A549 (cell line): ENCODE measurements around the gene IRAK1. TPM values are rescaled to one million over a fixed set of nuclear protein-coding genes. Genes with fewer than 3 reads are reported as not detected.

Experiments
- ATAC-seq, 2 experiments: fragments of 200-7000 bp in 1 of 2; fragments of >200 bp in 1 of 2; cut with Nextera tagmentation in 1 of 2; cut with Tn5 transposase in 1 of 2; 3 replicates each; pipeline versions ENCODE4 v1.8.0 to v1.9.1; 2018 to 2020; ENCODE audit warnings: mild to moderate bottlenecking in 1 of 2, moderate library complexity in 1 of 2
- CTCF ChIA-PET: fragments of 300-600 bp; sonication (Branson Sonifier 250); formaldehyde crosslinking; extraction: SDS; loops from one replicate; lab custom pipeline; 2021; ENCODE audit warnings: antibody characterized with exemption, inconsistent platforms; lab: Yijun Ruan, JAX
- POLR2A ChIA-PET: fragments of 350-600 bp; formaldehyde crosslinking; extraction: SDS; loops from one replicate; lab custom pipeline; 2021; ENCODE audit warnings: antibody characterized with exemption, inconsistent platforms; lab: Yijun Ruan, JAX
- DNase-seq, 2 experiments: peaks; one replicate each; pipeline versions ENCODE4 v3.0.0 to v3.0.0-alpha.2; 2011 to 2016; ENCODE audit warnings: low read depth in 1 of 2, low spot score in 1 of 2
- FAIRE-seq: peaks from 2 replicates; lab custom pipeline; 2011; peaks lifted over from hg19 to GRCh38; lab: Jason Lieb, UNC
- H3K27ac ChIP-seq, 2 experiments: fragments of >200 bp; sonication (Bioruptor Twin); formaldehyde crosslinking; 3 replicates each; pipeline ENCODE4 v1.5.1; 2016 to 2017
- H3K4me1 ChIP-seq: fragments of >200 bp; sonication (Bioruptor Twin); formaldehyde crosslinking; 3 replicates; pipeline ENCODE4 v1.6.1; 2016
- H3K4me2 ChIP-seq: fragments of >200 bp; sonication (Bioruptor Twin); formaldehyde crosslinking; 3 replicates; pipeline ENCODE4 v1.6.1; 2016
- H3K4me3 ChIP-seq: fragments of >200 bp; sonication (Bioruptor Twin); formaldehyde crosslinking; 3 replicates; pipeline ENCODE4 v1.5.1; 2016
- H3K9me3 ChIP-seq: fragments of >200 bp; sonication (Bioruptor Twin); formaldehyde crosslinking; 3 replicates; pipeline ENCODE4 v1.6.1; 2016
- ATOH8 ChIP-seq: fragments of 250-450 bp; sonication (Bioruptor Pico); IDR thresholded peaks from 2 replicates; pipeline ENCODE4 v1.5.0; 2020; ENCODE audit warnings: low read depth, mild to moderate bottlenecking, moderate library complexity
- CEBPB ChIP-seq, 2 experiments: fragments of >200 bp in 1 of 2; sonication (Bioruptor Twin) in 1 of 2; formaldehyde crosslinking in 1 of 2; IDR thresholded peaks; 2 replicates each; pipeline ENCODE4 v1.6.1; 2012 to 2016
- CHD2 ChIP-seq: fragments of 150-350 bp; IDR thresholded peaks from 2 replicates; pipeline ENCODE4 v1.6.1; 2014; ENCODE audit warnings: low read length; ENCODE audit not compliant: partially characterized antibody
- CHD4 ChIP-seq: fragments of 200-600 bp; sonication (generic); IDR thresholded peaks from 2 replicates; pipeline ENCODE4 v1.6.1; 2016; ENCODE audit warnings: antibody characterized with exemption, mild to moderate bottlenecking, borderline replicate concordance
- EHF ChIP-seq: fragments of 250-450 bp; sonication (Bioruptor Pico); IDR thresholded peaks from 2 replicates; pipeline ENCODE4 v1.5.0; 2020; ENCODE audit warnings: mild to moderate bottlenecking
- EHMT2 ChIP-seq: fragments of 200-600 bp; sonication (generic); IDR thresholded peaks from 2 replicates; pipeline ENCODE4 v1.6.1; 2016; ENCODE audit warnings: antibody characterized with exemption, low read depth, mild to moderate bottlenecking, moderate library complexity
- EP300 ChIP-seq, 2 experiments: fragments of >200 bp; sonication (Bioruptor Twin); formaldehyde crosslinking; IDR thresholded peaks; 2 replicates in 1 of 2; 3 replicates in 1 of 2; pipeline ENCODE4 v1.6.1; 2016 to 2017
- FOXS1 ChIP-seq: fragments of 250-450 bp; sonication (Bioruptor Pico); IDR thresholded peaks from 2 replicates; pipeline ENCODE4 v1.5.0; 2020; ENCODE audit warnings: mild to moderate bottlenecking, moderate library complexity
- HEYL ChIP-seq: fragments of 250-450 bp; sonication (Bioruptor Pico); IDR thresholded peaks from 2 replicates; pipeline ENCODE4 v1.8.0; 2021; ENCODE audit warnings: mild to moderate bottlenecking, moderate library complexity
- HOXB13 ChIP-seq: fragments of 250-450 bp; sonication (Bioruptor Pico); IDR thresholded peaks from 2 replicates; pipeline ENCODE4 v1.5.0; 2020; ENCODE audit warnings: low read depth, mild to moderate bottlenecking, moderate library complexity
- HOXB5 ChIP-seq: fragments of 250-450 bp; sonication (Bioruptor Pico); IDR thresholded peaks from 2 replicates; pipeline ENCODE4 v1.5.0; 2020; ENCODE audit warnings: mild to moderate bottlenecking, moderate library complexity
- KDM1A ChIP-seq: fragments of 200-600 bp; sonication (generic); IDR thresholded peaks from 2 replicates; pipeline ENCODE4 v1.6.1; 2016; ENCODE audit warnings: low read depth, mild to moderate bottlenecking
- MAFK ChIP-seq: fragments of 450-650 bp; IDR thresholded peaks from 2 replicates; pipeline ENCODE4 v1.6.1; 2014; ENCODE audit not compliant: partially characterized antibody
- NFE2L2 ChIP-seq: fragments of 150-350 bp; conservative IDR thresholded peaks from 2 replicates; pipeline ENCODE4 v1.6.1; 2014; ENCODE audit warnings: low read length
- SREBF2 ChIP-seq: fragments of 450-650 bp; IDR thresholded peaks from 2 replicates; pipeline ENCODE4 v1.6.1; 2014; ENCODE audit warnings: mild to moderate bottlenecking, moderate library complexity
- USF2 ChIP-seq: fragments of 450-650 bp; IDR thresholded peaks from 2 replicates; pipeline ENCODE4 v1.6.1; 2014; ENCODE audit warnings: antibody characterized with exemption
- ZNF302 ChIP-seq: fragments of 250-450 bp; sonication (Bioruptor Pico); IDR thresholded peaks from 2 replicates; pipeline ENCODE4 v1.9.0; 2021; ENCODE audit warnings: inconsistent platforms, mild to moderate bottlenecking, moderate library complexity
- WGBS: methylation state at CpG from one replicate; pipeline ENCODE4 v1.1.6; 2017; ENCODE audit errors: missing lambda C conversion rate; 5-methylcytosine and 5-hydroxymethylcytosine counted together
- polyA plus RNA-seq, 4 experiments: library from polyadenylated mRNA; depleted of rRNA in 3 of 4; stranded (reverse); fragments of >200 nt; fragmentation: RNase III in 1 of 4; extraction: RNeasy Plus Mini Kit Qiagen cat#74134 plus additional on column Dnase treatment in 1 of 4; gene quantifications; 2 replicates in 3 of 4; 3 replicates in 1 of 4; pipeline ENCODE4 v1.2.3, GENCODE V29; 2011 to 2017
- TF ChIP-seq, protein P1 (sequence below): fragments of 200-600 bp; sonication (generic); IDR thresholded peaks from 2 replicates; pipeline ENCODE4 v1.6.1; 2016; ENCODE audit warnings: antibody characterized with exemption, mild to moderate bottlenecking, moderate library complexity
- TF ChIP-seq, protein P2 (sequence below): fragments of >200 bp; sonication (Bioruptor Twin); formaldehyde crosslinking; IDR thresholded peaks from 3 replicates; pipeline ENCODE4 v1.5.1; 2016
- TF ChIP-seq, protein P3 (sequence below): fragments of 250-450 bp; sonication (Bioruptor Pico); IDR thresholded peaks from 2 replicates; pipeline ENCODE4 v1.5.0; 2021; ENCODE audit warnings: mild to moderate bottlenecking, moderate library complexity, borderline replicate concordance

The IRAK1 gene
- polyA plus RNA-seq, 2 of the 4 experiments (the other 2 are of a cell fraction) = 73.1 to 177 TPM

- CTCF ChIA-PET = interaction anchor here (1.1 to 4.5 kb wide), 3 partner anchors 12 to 22 kb away, joined by 3 to 33 read pairs (median 5); no protein-coding TSS in a partner anchor
- no peak for DNase-seq
Measured at GRCh38 chrX:153969904-153970356, 49.8 kb downstream of the IRAK1 start.

DNA sequence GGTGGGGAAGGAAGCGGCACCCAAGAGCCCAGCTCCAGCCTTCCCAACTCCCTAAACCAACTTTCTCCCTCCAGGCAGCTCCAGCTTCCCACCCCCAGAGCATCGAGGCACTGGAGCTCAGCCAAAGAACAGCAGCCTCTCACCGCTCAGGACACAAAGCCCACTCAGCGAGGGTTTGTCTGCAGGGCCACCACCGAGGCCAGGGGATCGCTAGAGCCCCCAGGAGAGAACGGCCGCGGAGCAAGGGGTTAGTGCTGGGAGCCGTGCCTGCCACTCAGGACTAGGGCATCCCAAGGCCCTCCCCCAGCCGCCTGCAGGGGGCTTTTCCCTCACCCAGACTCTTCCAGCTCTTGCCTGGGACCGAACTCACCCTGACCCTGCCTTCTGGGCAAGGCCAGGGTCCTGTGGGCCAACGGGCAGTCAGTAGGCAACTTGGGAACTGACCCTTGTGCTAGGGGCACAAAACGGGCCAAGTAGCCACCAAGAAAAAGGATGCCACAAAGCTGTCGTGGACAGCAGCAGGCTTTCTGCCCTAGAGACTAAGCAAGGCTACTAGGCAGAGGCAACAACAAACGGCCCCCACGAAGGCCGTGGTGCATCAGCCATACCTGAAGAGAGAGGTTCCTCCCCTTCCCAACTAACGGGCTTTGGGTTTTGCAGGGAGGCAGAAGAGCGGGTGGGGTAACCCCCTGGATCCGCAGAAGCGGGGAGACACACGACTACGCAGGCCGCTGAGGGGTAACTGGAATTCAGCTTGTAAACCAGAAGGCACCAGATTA is 50.4 kb downstream of the IRAK1 start:
- no peak for DNase-seq
- WGBS = 60% methylated on average over 17 of the region's 25 CpGs
- FAIRE-seq = no peak
- Histone ChIP-seq H3K4me3 (peak overlapping the region; percentile 100), H3K9me3 (no peaks in the 10 kb centered on the region), H3K27ac (peak overlapping the region; percentile 99 to 100), H3K4me2 (peak overlapping the region; percentile 99), H3K4me1 (peaks cover 27% of the 10 kb centered on the region)
- no peak for ATAC-seq
- TF ChIP-seq, protein P1, sequence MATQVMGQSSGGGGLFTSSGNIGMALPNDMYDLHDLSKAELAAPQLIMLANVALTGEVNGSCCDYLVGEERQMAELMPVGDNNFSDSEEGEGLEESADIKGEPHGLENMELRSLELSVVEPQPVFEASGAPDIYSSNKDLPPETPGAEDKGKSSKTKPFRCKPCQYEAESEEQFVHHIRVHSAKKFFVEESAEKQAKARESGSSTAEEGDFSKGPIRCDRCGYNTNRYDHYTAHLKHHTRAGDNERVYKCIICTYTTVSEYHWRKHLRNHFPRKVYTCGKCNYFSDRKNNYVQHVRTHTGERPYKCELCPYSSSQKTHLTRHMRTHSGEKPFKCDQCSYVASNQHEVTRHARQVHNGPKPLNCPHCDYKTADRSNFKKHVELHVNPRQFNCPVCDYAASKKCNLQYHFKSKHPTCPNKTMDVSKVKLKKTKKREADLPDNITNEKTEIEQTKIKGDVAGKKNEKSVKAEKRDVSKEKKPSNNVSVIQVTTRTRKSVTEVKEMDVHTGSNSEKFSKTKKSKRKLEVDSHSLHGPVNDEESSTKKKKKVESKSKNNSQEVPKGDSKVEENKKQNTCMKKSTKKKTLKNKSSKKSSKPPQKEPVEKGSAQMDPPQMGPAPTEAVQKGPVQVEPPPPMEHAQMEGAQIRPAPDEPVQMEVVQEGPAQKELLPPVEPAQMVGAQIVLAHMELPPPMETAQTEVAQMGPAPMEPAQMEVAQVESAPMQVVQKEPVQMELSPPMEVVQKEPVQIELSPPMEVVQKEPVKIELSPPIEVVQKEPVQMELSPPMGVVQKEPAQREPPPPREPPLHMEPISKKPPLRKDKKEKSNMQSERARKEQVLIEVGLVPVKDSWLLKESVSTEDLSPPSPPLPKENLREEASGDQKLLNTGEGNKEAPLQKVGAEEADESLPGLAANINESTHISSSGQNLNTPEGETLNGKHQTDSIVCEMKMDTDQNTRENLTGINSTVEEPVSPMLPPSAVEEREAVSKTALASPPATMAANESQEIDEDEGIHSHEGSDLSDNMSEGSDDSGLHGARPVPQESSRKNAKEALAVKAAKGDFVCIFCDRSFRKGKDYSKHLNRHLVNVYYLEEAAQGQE = no peak
- TF ChIP-seq MAFK (no peak), NFE2L2 (no peak), EHF (CRISPR knock-in tag) (no peak), USF2 (no peak), CEBPB (IDR thresholded peaks at IDR 0.05) (no peak), HOXB13 (CRISPR knock-in tag) (no peak), ZNF302 (CRISPR knock-in tag) (no peak), HEYL (CRISPR knock-in tag) (no peak), CHD4 (no peak), FOXS1 (CRISPR knock-in tag) (no peak), EHMT2 (no peak), ATOH8 (CRISPR knock-in tag) (no peak), SREBF2 (no peak), HOXB5 (CRISPR knock-in tag) (no peak)
- TF ChIP-seq, protein P2, sequence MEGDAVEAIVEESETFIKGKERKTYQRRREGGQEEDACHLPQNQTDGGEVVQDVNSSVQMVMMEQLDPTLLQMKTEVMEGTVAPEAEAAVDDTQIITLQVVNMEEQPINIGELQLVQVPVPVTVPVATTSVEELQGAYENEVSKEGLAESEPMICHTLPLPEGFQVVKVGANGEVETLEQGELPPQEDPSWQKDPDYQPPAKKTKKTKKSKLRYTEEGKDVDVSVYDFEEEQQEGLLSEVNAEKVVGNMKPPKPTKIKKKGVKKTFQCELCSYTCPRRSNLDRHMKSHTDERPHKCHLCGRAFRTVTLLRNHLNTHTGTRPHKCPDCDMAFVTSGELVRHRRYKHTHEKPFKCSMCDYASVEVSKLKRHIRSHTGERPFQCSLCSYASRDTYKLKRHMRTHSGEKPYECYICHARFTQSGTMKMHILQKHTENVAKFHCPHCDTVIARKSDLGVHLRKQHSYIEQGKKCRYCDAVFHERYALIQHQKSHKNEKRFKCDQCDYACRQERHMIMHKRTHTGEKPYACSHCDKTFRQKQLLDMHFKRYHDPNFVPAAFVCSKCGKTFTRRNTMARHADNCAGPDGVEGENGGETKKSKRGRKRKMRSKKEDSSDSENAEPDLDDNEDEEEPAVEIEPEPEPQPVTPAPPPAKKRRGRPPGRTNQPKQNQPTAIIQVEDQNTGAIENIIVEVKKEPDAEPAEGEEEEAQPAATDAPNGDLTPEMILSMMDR = no peak
- ChIA-PET CTCF (interaction anchor here (1.1 to 4.5 kb wide), 3 partner anchors 16 to 21 kb away, joined by 3 to 36 read pairs (median 33); no protein-coding TSS in a partner anchor), POLR2A (interaction anchor here (0.7 kb wide), 1 partner anchor 402 kb away, joined by 3 read pairs; no protein-coding TSS in a partner anchor)

More at GRCh38 chrX:153969904-153970356, 49.8 kb downstream of the IRAK1 start:
- Histone ChIP-seq H3K4me3 (peak overlapping the region; percentile 100), H3K4me1 (peaks cover 34% of the 10 kb centered on the region), H3K27ac (peak overlapping the region; percentile 99 to 100), H3K9me3 (no peaks in the 10 kb centered on the region), H3K4me2 (peak overlapping the region; percentile 99)
- 4% methylated on average over 17 of the region's 26 CpGs for WGBS
- TF ChIP-seq KDM1A (no peak), CHD2 (no peak), EP300 (IDR thresholded peaks at IDR 0.05) (no peak)
- TF ChIP-seq, protein P3, sequence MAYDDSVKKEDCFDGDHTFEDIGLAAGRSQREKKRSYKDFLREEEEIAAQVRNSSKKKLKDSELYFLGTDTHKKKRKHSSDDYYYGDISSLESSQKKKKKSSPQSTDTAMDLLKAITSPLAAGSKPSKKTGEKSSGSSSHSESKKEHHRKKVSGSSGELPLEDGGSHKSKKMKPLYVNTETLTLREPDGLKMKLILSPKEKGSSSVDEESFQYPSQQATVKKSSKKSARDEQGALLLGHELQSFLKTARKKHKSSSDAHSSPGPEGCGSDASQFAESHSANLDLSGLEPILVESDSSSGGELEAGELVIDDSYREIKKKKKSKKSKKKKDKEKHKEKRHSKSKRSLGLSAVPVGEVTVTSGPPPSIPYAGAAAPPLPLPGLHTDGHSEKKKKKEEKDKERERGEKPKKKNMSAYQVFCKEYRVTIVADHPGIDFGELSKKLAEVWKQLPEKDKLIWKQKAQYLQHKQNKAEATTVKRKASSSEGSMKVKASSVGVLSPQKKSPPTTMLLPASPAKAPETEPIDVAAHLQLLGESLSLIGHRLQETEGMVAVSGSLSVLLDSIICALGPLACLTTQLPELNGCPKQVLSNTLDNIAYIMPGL (CRISPR knock-in tag) = no peak
- POLR2A ChIA-PET = no interaction called here
- ATAC-seq (no peak), FAIRE-seq (no peak)
